Keratinocyte (primary cell): ENCODE results near the gene CA5A. TPM values are rescaled to one million over a fixed set of nuclear protein-coding genes. Genes with fewer than 3 reads are reported as not detected.

ENCODE experiments used
- DNase-seq: peaks from one replicate; pipeline ENCODE4 v3.0.0-alpha.2; 2011; ENCODE audit warnings: low read depth, missing footprints, low spot score
- FAIRE-seq: peaks from 2 replicates; lab custom pipeline; 2011; peaks lifted over from hg19 to GRCh38; lab: Jason Lieb, UNC
- H2AFZ ChIP-seq: 2 replicates; pipeline ENCODE4 v1.6.0; 2012; ENCODE audit warnings: low read length, control low read depth, inconsistent platforms; ENCODE audit not compliant: control insufficient read depth
- H3K27ac ChIP-seq: 2 replicates; pipeline ENCODE4 v1.5.1; 2011; ENCODE audit warnings: low read length; ENCODE audit not compliant: control insufficient read depth, insufficient read depth
- H3K27me3 ChIP-seq: 3 replicates; pipeline ENCODE4 v1.6.0; 2011; ENCODE audit warnings: low read length; ENCODE audit not compliant: control insufficient read depth, insufficient read depth; ENCODE audit errors: extremely low read depth
- H3K36me3 ChIP-seq, 2 experiments: 2 replicates in 1 of 2; 3 replicates in 1 of 2; pipeline ENCODE4 v1.5.1; 2011; ENCODE audit warnings: low read length in 2 of 2, mild to moderate bottlenecking in 1 of 2; ENCODE audit not compliant: control insufficient read depth in 2 of 2, insufficient read depth in 2 of 2; ENCODE audit errors: extremely low read depth in 1 of 2
- H3K4me1 ChIP-seq: 3 replicates; pipeline ENCODE4 v1.5.1; 2011; ENCODE audit warnings: low read length; ENCODE audit not compliant: control insufficient read depth, insufficient read depth; ENCODE audit errors: extremely low read depth
- H3K4me2 ChIP-seq: 3 replicates; pipeline ENCODE4 v1.6.0; 2011; ENCODE audit warnings: low read depth, low read length; ENCODE audit not compliant: control insufficient read depth, insufficient read depth; ENCODE audit errors: extremely low read depth
- H3K4me3 ChIP-seq, 3 experiments: fragments of 200-600 bp in 1 of 3; sonication (generic) in 1 of 3; 2 replicates in 2 of 3; 3 replicates in 1 of 3; pipeline ENCODE4 v1.5.1; 2011 to 2016; ENCODE audit warnings: low read length in 3 of 3, mild to moderate bottlenecking in 3 of 3, control low read depth in 2 of 3, inconsistent platforms in 1 of 3, low read depth in 1 of 3, mixed read lengths in 1 of 3, mixed run types in 1 of 3, moderate library complexity in 1 of 3; ENCODE audit not compliant: control insufficient read depth in 2 of 3, insufficient read depth in 2 of 3; ENCODE audit errors: extremely low read depth in 1 of 3
- H3K79me2 ChIP-seq: 2 replicates; pipeline ENCODE4 v1.6.0; 2012; ENCODE audit warnings: low read length; ENCODE audit not compliant: control insufficient read depth, insufficient read depth
- H3K9ac ChIP-seq: 3 replicates; pipeline ENCODE4 v1.6.0; 2011; ENCODE audit warnings: low read length; ENCODE audit not compliant: control insufficient read depth, insufficient read depth; ENCODE audit errors: extremely low read depth
- H3K9me1 ChIP-seq: 3 replicates; pipeline ENCODE4 v1.6.0; 2011; ENCODE audit warnings: low read length; ENCODE audit not compliant: control insufficient read depth, insufficient read depth; ENCODE audit errors: extremely low read depth
- H3K9me3 ChIP-seq: 2 replicates; pipeline ENCODE4 v1.5.1; 2012; ENCODE audit warnings: low read depth, low read length; ENCODE audit not compliant: control insufficient read depth
- H4K20me1 ChIP-seq: 3 replicates; pipeline ENCODE4 v1.6.0; 2011; ENCODE audit warnings: low read length; ENCODE audit not compliant: control insufficient read depth, insufficient read depth; ENCODE audit errors: extremely low read depth
- EZH2 ChIP-seq: IDR thresholded peaks from one replicate; pipeline ENCODE4 v1.6.1; 2012; ENCODE audit warnings: inconsistent platforms, mild to moderate bottlenecking, low read length, moderate library complexity
- dilution Hi-C: fragments of 300-500 bp; cut with MboI; formaldehyde crosslinking; loops from one replicate; pipeline ENCODE4 v1.7.0; 2020; ENCODE audit warnings: low sequenced_read_pairs; ENCODE audit not compliant: extremely low pct_ligation_motif_present
- polyA plus RNA-seq, 5 experiments: library from polyadenylated mRNA; depleted of rRNA in 3 of 5; stranded (reverse) in 3 of 5; stranded (forward) in 1 of 5; unstranded in 1 of 5; fragments of >200 nt; gene quantifications; 1 replicate in 1 of 5; 2 replicates in 3 of 5; 3 replicates in 1 of 5; pipeline versions ENCODE4 v1.2.1 to v1.2.3, GENCODE V29; 2011 to 2012; ENCODE audit warnings: missing spikeins in 2 of 5, low read depth in 1 of 5, low replicate concordance in 1 of 5
- TF ChIP-seq, protein P1 (sequence below), 3 experiments: IDR thresholded peaks in 1 of 3; conservative IDR thresholded peaks in 1 of 3; optimal IDR thresholded peaks in 1 of 3; 2 replicates in 2 of 3; 3 replicates in 1 of 3; pipeline versions ENCODE3 to v1.5.1; 2011; ENCODE audit warnings: low read length in 3 of 3, mild to moderate bottlenecking in 3 of 3, moderate library complexity in 2 of 3, control low read depth in 1 of 3, inconsistent platforms in 1 of 3; ENCODE audit not compliant: insufficient read depth in 2 of 3; ENCODE audit errors: extremely low read depth in 1 of 3

CA5A gene
- polyA plus RNA-seq, 1 donor (not counting 4 experiments of a cell fraction or from before 2014, with no cell fraction given), result not detected

DNA sequence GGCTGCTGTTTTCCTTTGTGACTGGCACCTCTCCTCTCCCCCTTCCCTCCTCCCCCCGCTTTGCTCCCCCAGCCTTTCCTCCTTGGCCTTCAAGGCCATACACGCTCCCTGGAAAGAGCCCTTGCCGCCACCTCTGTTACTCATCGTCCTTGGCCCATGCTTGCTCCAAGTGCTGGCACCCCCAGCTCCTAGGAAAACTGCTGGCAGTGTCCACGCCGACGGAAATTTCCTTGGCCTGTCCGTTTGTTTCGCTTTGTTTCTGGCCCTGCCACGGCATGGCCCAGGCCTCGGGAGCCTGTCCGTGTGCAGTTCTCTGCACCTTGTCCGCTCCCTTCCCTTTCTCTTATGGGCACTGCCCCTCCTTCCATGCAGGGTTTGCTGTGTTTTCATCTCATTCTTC lies 18.0 kb downstream of the CA5A start:
- Histone ChIP-seq H2AFZ (peak overlapping the region; percentile 67), H3K4me1 (peaks cover 5% of the 10 kb centered on the region), H3K4me3 (no peak overlapping the region), H3K27ac (no peak overlapping the region), H3K9me3 (no peaks in the 10 kb centered on the region), H3K4me2 (peak overlapping the region; percentile 67), H3K9me1 (no peaks in the 10 kb centered on the region), H3K27me3 (peaks cover 9% of the 10 kb centered on the region), H3K9ac (peak overlapping the region; percentile 37), H3K79me2 (no peaks in the 10 kb centered on the region), H3K36me3 (no peaks in the 10 kb centered on the region), H4K20me1 (no peaks in the 10 kb centered on the region)
- FAIRE-seq, result no peak
- dilution Hi-C loops, result no loop called here
- no peak for DNase-seq
- no peak for TF ChIP-seq EZH2
- TF ChIP-seq, protein P1, sequence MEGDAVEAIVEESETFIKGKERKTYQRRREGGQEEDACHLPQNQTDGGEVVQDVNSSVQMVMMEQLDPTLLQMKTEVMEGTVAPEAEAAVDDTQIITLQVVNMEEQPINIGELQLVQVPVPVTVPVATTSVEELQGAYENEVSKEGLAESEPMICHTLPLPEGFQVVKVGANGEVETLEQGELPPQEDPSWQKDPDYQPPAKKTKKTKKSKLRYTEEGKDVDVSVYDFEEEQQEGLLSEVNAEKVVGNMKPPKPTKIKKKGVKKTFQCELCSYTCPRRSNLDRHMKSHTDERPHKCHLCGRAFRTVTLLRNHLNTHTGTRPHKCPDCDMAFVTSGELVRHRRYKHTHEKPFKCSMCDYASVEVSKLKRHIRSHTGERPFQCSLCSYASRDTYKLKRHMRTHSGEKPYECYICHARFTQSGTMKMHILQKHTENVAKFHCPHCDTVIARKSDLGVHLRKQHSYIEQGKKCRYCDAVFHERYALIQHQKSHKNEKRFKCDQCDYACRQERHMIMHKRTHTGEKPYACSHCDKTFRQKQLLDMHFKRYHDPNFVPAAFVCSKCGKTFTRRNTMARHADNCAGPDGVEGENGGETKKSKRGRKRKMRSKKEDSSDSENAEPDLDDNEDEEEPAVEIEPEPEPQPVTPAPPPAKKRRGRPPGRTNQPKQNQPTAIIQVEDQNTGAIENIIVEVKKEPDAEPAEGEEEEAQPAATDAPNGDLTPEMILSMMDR (optimal IDR thresholded peaks at IDR 0.05 in 1 of 3, IDR thresholded peaks at IDR 0.05 in 1 of 3, conservative IDR thresholded peaks at IDR 0.05 in 1 of 3; ENCODE audit: extremely low read depth in 1 of 3, insufficient read depth in 2 of 3, low read length in 3 of 3), result no peak

DNA sequence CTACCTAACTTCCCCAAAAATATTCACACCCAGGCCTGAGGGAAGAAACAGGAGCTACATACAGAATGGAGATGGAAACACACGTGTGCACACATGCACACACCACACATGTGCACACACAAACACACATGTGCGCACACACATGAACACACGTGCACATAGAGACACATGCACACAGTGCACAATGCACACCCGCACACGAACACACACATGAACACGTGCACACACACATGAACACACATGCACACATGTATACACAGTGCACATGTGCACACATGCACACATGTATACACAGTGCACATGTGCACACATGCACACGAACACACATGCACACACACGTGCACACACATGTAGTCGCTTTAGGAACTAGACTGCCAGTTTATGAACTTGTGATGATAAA lies 18.8 kb downstream of the CA5A start:
- dilution Hi-C loops, result no loop called here
- no peaks in the 10 kb centered on the region for H3K9me3 ChIP-seq
- no peaks in the 10 kb centered on the region for H4K20me1 ChIP-seq
- no peak overlapping the region for H3K4me2 ChIP-seq
- DNase-seq, result no peak
- TF ChIP-seq, protein P1 (optimal IDR thresholded peaks at IDR 0.05 in 1 of 3, IDR thresholded peaks at IDR 0.05 in 1 of 3, conservative IDR thresholded peaks at IDR 0.05 in 1 of 3; ENCODE audit: extremely low read depth in 1 of 3, insufficient read depth in 2 of 3, low read length in 3 of 3), result no peak
- no peak for TF ChIP-seq EZH2
- H3K9ac ChIP-seq, result no peak overlapping the region
- no peak for FAIRE-seq
- peaks cover 5% of the 10 kb centered on the region for H3K4me1 ChIP-seq
- H3K27me3 ChIP-seq, result peaks cover 9% of the 10 kb centered on the region
- H3K27ac ChIP-seq, result no peak overlapping the region
- H3K9me1 ChIP-seq, result no peaks in the 10 kb centered on the region
- H3K4me3 ChIP-seq, result no peak overlapping the region
- no peak overlapping the region for H2AFZ ChIP-seq
- no peaks in the 10 kb centered on the region for H3K36me3 ChIP-seq
- no peaks in the 10 kb centered on the region for H3K79me2 ChIP-seq
